ENCODE measurements around the gene KRT75.

KRT75 gene

GRCh38 chr12:52428121-52428520 is 6.0 kb downstream of the KRT75 start:
- Histone ChIP-seq H3K9me3 (ENCODE audit: control insufficient read depth, insufficient read depth, low read depth, low read length) (no peaks in the 10 kb centered on the region), H3K4me1 (ENCODE audit: control insufficient read depth, insufficient read depth, low read length) (peaks cover 5% of the 10 kb centered on the region; the same call in 1 of the 2 replicates), H3K27ac (ENCODE audit: low read depth, low read length) (no peak overlapping the region), H3K27me3 (ENCODE audit: control insufficient read depth, insufficient read depth, low read length) (peaks cover 10% of the 10 kb centered on the region; the same call in 1 of the 2 replicates), H3K4me3 (ENCODE audit: low read depth, low read length) (no peak overlapping the region), H3K9ac (ENCODE audit: low read length) (no peak overlapping the region), H3K36me3 (ENCODE audit: control insufficient read depth, insufficient read depth, low read length) (no peaks in the 10 kb centered on the region)

- H3K27ac ChIP-seq (ENCODE audit: low read depth, low read length): no peak overlapping the region
- H3K27me3 ChIP-seq (ENCODE audit: control insufficient read depth, insufficient read depth, low read length): peaks cover 10% of the 10 kb centered on the region; the same call in 1 of the 2 replicates
Measured at GRCh38 chr12:52427083-52427482, 7.1 kb downstream of the KRT75 start.

GRCh38 chr12:52426034-52426433 is 8.1 kb downstream of the KRT75 start:
- Histone ChIP-seq H3K36me3 (ENCODE audit: control insufficient read depth, insufficient read depth, low read length) (no peaks in the 10 kb centered on the region), H3K4me1 (ENCODE audit: control insufficient read depth, insufficient read depth, low read length) (peaks cover 7% of the 10 kb centered on the region; the same call in 1 of the 2 replicates), H3K4me3 (ENCODE audit: low read depth, low read length) (no peak overlapping the region), H3K27me3 (ENCODE audit: control insufficient read depth, insufficient read depth, low read length) (peaks cover 5% of the 10 kb centered on the region; the same call in 1 of the 2 replicates), H3K9ac (ENCODE audit: low read length) (no peak overlapping the region), H3K27ac (ENCODE audit: low read depth, low read length) (no peak overlapping the region), H3K9me3 (ENCODE audit: control insufficient read depth, insufficient read depth, low read depth, low read length) (no peaks in the 10 kb centered on the region)

More at GRCh38 chr12:52427083-52427482, 7.1 kb downstream of the KRT75 start:
- Histone ChIP-seq H3K4me3 (ENCODE audit: low read depth, low read length) (no peak overlapping the region), H3K4me1 (ENCODE audit: control insufficient read depth, insufficient read depth, low read length) (peaks cover 7% of the 10 kb centered on the region; the same call in 1 of the 2 replicates), H3K9me3 (ENCODE audit: control insufficient read depth, insufficient read depth, low read depth, low read length) (no peaks in the 10 kb centered on the region), H3K9ac (ENCODE audit: low read length) (no peak overlapping the region), H3K36me3 (ENCODE audit: control insufficient read depth, insufficient read depth, low read length) (no peaks in the 10 kb centered on the region)

GRCh38 chr12:52425466-52425865 is 8.7 kb downstream of the KRT75 start:
- no peak overlapping the region for H3K9ac ChIP-seq (ENCODE audit: low read length)
- H3K9me3 ChIP-seq (ENCODE audit: control insufficient read depth, insufficient read depth, low read depth, low read length): no peaks in the 10 kb centered on the region
- no peaks in the 10 kb centered on the region for H3K36me3 ChIP-seq (ENCODE audit: control insufficient read depth, insufficient read depth, low read length)
- no peak overlapping the region for H3K4me3 ChIP-seq (ENCODE audit: low read depth, low read length)
- H3K27me3 ChIP-seq (ENCODE audit: control insufficient read depth, insufficient read depth, low read length): peaks cover 4% of the 10 kb centered on the region; the same call in 1 of the 2 replicates
- H3K4me1 ChIP-seq (ENCODE audit: control insufficient read depth, insufficient read depth, low read length): peaks cover 7% of the 10 kb centered on the region; the same call in 1 of the 2 replicates
- H3K27ac ChIP-seq (ENCODE audit: low read depth, low read length): no peak overlapping the region

- Histone ChIP-seq H3K27me3 (ENCODE audit: control insufficient read depth, insufficient read depth, low read length) (0 out of 2 replicates have a peak, but pooled peaks cover 3% of the 10 kb centered on the region), H3K4me3 (ENCODE audit: low read depth, low read length) (no peak overlapping the region), H3K9ac (ENCODE audit: low read length) (no peak overlapping the region), H3K27ac (ENCODE audit: low read depth, low read length) (no peak overlapping the region), H3K4me1 (ENCODE audit: control insufficient read depth, insufficient read depth, low read length) (peaks cover 7% of the 10 kb centered on the region; the same call in 1 of the 2 replicates), H3K36me3 (ENCODE audit: control insufficient read depth, insufficient read depth, low read length) (no peaks in the 10 kb centered on the region), H3K9me3 (ENCODE audit: control insufficient read depth, insufficient read depth, low read depth, low read length) (no peaks in the 10 kb centered on the region)
Measured at GRCh38 chr12:52423661-52424500, 10.3 kb downstream of the KRT75 start.

GRCh38 chr12:52423035-52423434 is 11.1 kb downstream of the KRT75 start:
- Histone ChIP-seq H3K27me3 (ENCODE audit: control insufficient read depth, insufficient read depth, low read length) (0 out of 2 replicates have a peak, but pooled peaks cover 3% of the 10 kb centered on the region), H3K36me3 (ENCODE audit: control insufficient read depth, insufficient read depth, low read length) (no peaks in the 10 kb centered on the region), H3K9me3 (ENCODE audit: control insufficient read depth, insufficient read depth, low read depth, low read length) (no peaks in the 10 kb centered on the region)

GRCh38 chr12:52419656-52420055 is 14.5 kb downstream of the KRT75 start:
- Histone ChIP-seq H3K4me3 (ENCODE audit: low read depth, low read length) (no peak overlapping the region), H3K27ac (ENCODE audit: low read depth, low read length) (no peak overlapping the region), H3K9me3 (ENCODE audit: control insufficient read depth, insufficient read depth, low read depth, low read length) (no peaks in the 10 kb centered on the region), H3K36me3 (ENCODE audit: control insufficient read depth, insufficient read depth, low read length) (no peaks in the 10 kb centered on the region), H3K9ac (ENCODE audit: low read length) (no peak overlapping the region), H3K27me3 (ENCODE audit: control insufficient read depth, insufficient read depth, low read length) (0 out of 2 replicates have a peak, but pooled peaks cover 3% of the 10 kb centered on the region), H3K4me1 (ENCODE audit: control insufficient read depth, insufficient read depth, low read length) (peaks cover 7% of the 10 kb centered on the region; the same call in 1 of the 2 replicates)

More at GRCh38 chr12:52423035-52423434, 11.1 kb downstream of the KRT75 start:
- no peak overlapping the region for H3K9ac ChIP-seq (ENCODE audit: low read length)
- H3K27ac ChIP-seq (ENCODE audit: low read depth, low read length): no peak overlapping the region
- H3K4me1 ChIP-seq (ENCODE audit: control insufficient read depth, insufficient read depth, low read length): peaks cover 7% of the 10 kb centered on the region; the same call in 1 of the 2 replicates
- H3K4me3 ChIP-seq (ENCODE audit: low read depth, low read length): no peak overlapping the region

- Histone ChIP-seq H3K27ac (ENCODE audit: low read depth, low read length) (no peak overlapping the region), H3K9me3 (ENCODE audit: control insufficient read depth, insufficient read depth, low read depth, low read length) (no peaks in the 10 kb centered on the region), H3K4me3 (ENCODE audit: low read depth, low read length) (no peak overlapping the region), H3K9ac (ENCODE audit: low read length) (no peak overlapping the region), H3K36me3 (ENCODE audit: control insufficient read depth, insufficient read depth, low read length) (no peaks in the 10 kb centered on the region), H3K27me3 (ENCODE audit: control insufficient read depth, insufficient read depth, low read length) (0 out of 2 replicates have a peak, but pooled peaks cover 3% of the 10 kb centered on the region), H3K4me1 (ENCODE audit: control insufficient read depth, insufficient read depth, low read length) (peaks cover 7% of the 10 kb centered on the region; the same call in 1 of the 2 replicates)
Measured at GRCh38 chr12:52418576-52419110, 15.5 kb downstream of the KRT75 start.

GRCh38 chr12:52417740-52418139 is 16.4 kb downstream of the KRT75 start:
- no peak overlapping the region for H3K4me3 ChIP-seq (ENCODE audit: low read depth, low read length)
- 0 out of 2 replicates have a peak, but pooled peaks cover 3% of the 10 kb centered on the region for H3K27me3 ChIP-seq (ENCODE audit: control insufficient read depth, insufficient read depth, low read length)
- no peaks in the 10 kb centered on the region for H3K4me1 ChIP-seq (ENCODE audit: control insufficient read depth, insufficient read depth, low read length)
- H3K9ac ChIP-seq (ENCODE audit: low read length): no peak overlapping the region
- no peak overlapping the region for H3K27ac ChIP-seq (ENCODE audit: low read depth, low read length)
- H3K9me3 ChIP-seq (ENCODE audit: control insufficient read depth, insufficient read depth, low read depth, low read length): no peaks in the 10 kb centered on the region
- no peaks in the 10 kb centered on the region for H3K36me3 ChIP-seq (ENCODE audit: control insufficient read depth, insufficient read depth, low read length)

- H3K27me3 ChIP-seq (ENCODE audit: control insufficient read depth, insufficient read depth, low read length): 0 out of 2 replicates have a peak, but pooled peaks cover 3% of the 10 kb centered on the region
- no peaks in the 10 kb centered on the region for H3K9me3 ChIP-seq (ENCODE audit: control insufficient read depth, insufficient read depth, low read depth, low read length)
- H3K4me3 ChIP-seq (ENCODE audit: low read depth, low read length): no peak overlapping the region
- H3K9ac ChIP-seq (ENCODE audit: low read length): no peak overlapping the region
- no peaks in the 10 kb centered on the region for H3K4me1 ChIP-seq (ENCODE audit: control insufficient read depth, insufficient read depth, low read length)
- H3K27ac ChIP-seq (ENCODE audit: low read depth, low read length): no peak overlapping the region
- no peaks in the 10 kb centered on the region for H3K36me3 ChIP-seq (ENCODE audit: control insufficient read depth, insufficient read depth, low read length)
Measured at GRCh38 chr12:52416795-52417194, 17.4 kb downstream of the KRT75 start.
